Ascending aorta (tissue), 2 donors: ENCODE measurements around the gene RP9. TPM values are rescaled to one million over a fixed set of nuclear protein-coding genes. Genes with fewer than 3 reads are reported as not detected.
A peak's percentile ranks its signal among the peaks of the same experiment; 100 is the strongest.

Experiments
- DNase-seq, 2 donors: peaks; one replicate each; pipeline ENCODE4 v3.0.0-alpha.2; 2019; ENCODE audit warnings: low spot score in 2 of 2
- H3K27ac ChIP-seq, 2 donors: fragments of 200-600 bp; sonication (generic); one replicate each; pipeline ENCODE4 v1.5.1; 2016 to 2017; ENCODE audit warnings: mild to moderate bottlenecking in 1 of 2
- H3K27me3 ChIP-seq: fragments of 200-600 bp; sonication (generic); one replicate; pipeline ENCODE4 v1.5.1; 2017
- H3K36me3 ChIP-seq, 2 donors: fragments of 200-600 bp; sonication (generic); one replicate each; pipeline ENCODE4 v1.5.1; 2016
- H3K4me1 ChIP-seq, 2 donors: fragments of 200-600 bp; sonication (generic); one replicate each; pipeline ENCODE4 v1.5.1; 2016 to 2017; ENCODE audit warnings: mild to moderate bottlenecking in 1 of 2
- H3K4me3 ChIP-seq, 2 donors: fragments of 200-600 bp; sonication (generic); one replicate each; pipeline ENCODE4 v1.5.1; 2016 to 2017; ENCODE audit warnings: mild to moderate bottlenecking in 1 of 2
- H3K9me3 ChIP-seq, 2 donors: fragments of 200-600 bp; sonication (generic); one replicate each; pipeline ENCODE4 v1.5.1; 2016
- intact Hi-C: fragments of 100-400 bp; cut with DNase I; formaldehyde crosslinking; loops from one replicate; pipeline ENCODE4 v1.15.1; 2023
- total RNA-seq: library from RNA; depleted of rRNA; stranded (reverse); fragments of >200 nt; gene quantifications from one replicate; pipeline ENCODE4 v1.1.0, GENCODE V29; 2016
- TF ChIP-seq, protein P1 (sequence below), 3 experiments: fragments of 200-600 bp in 2 of 3; fragments of 450-650 bp in 1 of 3; sonication (generic) in 2 of 3; IDR thresholded peaks; one replicate each; pipeline ENCODE4 v1.5.1; 2016 to 2019; ENCODE audit warnings: antibody characterized with exemption in 3 of 3, mild to moderate bottlenecking in 1 of 3, moderate library complexity in 1 of 3

RP9 gene
- total RNA-seq, 1 donor from 2014 or later: 2.8 TPM

DNA sequence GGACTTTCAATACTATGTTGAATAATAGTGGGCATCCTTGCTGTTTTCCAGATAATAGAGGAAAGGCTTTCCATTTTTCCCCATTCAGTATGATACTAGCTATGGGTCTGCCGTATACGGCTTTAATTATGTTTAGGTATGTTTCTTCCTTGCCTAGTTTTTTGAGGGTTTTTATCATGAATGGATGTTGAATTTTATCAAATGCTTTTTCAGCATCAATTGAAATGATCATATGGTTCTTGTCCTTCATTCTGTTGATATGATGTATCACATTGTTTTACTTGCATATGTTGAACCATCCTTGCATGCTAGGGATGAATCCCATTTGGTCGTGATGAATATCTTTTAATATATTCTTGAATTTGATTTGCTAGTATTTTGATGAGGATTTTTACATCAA, 9.2 kb upstream of the RP9 start:
- H3K4me3 ChIP-seq: no peak overlapping the region
- H3K27me3 ChIP-seq: no peaks in the 10 kb centered on the region
- intact Hi-C loops: no loop called here
- H3K27ac ChIP-seq: no peak overlapping the region
- no peaks in the 10 kb centered on the region for H3K9me3 ChIP-seq
- H3K36me3 ChIP-seq: no peaks in the 10 kb centered on the region
- TF ChIP-seq, protein P1, sequence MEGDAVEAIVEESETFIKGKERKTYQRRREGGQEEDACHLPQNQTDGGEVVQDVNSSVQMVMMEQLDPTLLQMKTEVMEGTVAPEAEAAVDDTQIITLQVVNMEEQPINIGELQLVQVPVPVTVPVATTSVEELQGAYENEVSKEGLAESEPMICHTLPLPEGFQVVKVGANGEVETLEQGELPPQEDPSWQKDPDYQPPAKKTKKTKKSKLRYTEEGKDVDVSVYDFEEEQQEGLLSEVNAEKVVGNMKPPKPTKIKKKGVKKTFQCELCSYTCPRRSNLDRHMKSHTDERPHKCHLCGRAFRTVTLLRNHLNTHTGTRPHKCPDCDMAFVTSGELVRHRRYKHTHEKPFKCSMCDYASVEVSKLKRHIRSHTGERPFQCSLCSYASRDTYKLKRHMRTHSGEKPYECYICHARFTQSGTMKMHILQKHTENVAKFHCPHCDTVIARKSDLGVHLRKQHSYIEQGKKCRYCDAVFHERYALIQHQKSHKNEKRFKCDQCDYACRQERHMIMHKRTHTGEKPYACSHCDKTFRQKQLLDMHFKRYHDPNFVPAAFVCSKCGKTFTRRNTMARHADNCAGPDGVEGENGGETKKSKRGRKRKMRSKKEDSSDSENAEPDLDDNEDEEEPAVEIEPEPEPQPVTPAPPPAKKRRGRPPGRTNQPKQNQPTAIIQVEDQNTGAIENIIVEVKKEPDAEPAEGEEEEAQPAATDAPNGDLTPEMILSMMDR (IDR thresholded peaks at IDR 0.05): no peak
- no peaks in the 10 kb centered on the region for H3K4me1 ChIP-seq
- no peak for DNase-seq

DNA sequence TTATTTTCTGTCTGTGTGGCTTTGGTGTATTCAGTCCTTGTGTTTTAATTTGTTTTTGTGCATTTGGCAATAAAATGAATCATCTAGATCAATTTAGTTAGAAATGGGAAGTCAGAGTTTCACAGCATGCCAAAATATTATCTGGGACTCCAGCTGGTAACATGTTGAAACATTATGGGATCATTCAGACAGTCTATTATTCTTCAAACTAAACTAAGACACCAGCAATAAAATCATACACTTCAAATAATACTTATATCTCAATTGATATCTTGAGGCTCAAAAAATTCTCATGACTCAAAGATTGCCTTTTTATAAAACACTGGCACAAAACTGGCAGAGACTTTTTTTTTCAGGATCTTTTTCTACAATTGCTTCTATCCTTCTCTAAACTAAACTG, 5.8 kb upstream of the RP9 start:
- Histone ChIP-seq H3K27me3 (no peaks in the 10 kb centered on the region), H3K4me1 (no peaks in the 10 kb centered on the region), H3K9me3 (no peaks in the 10 kb centered on the region), H3K27ac (no peak overlapping the region), H3K36me3 (no peaks in the 10 kb centered on the region), H3K4me3 (no peak overlapping the region)
- TF ChIP-seq, protein P1 (IDR thresholded peaks at IDR 0.05): no peak
- no peak for DNase-seq
- intact Hi-C loops: no loop called here

DNA sequence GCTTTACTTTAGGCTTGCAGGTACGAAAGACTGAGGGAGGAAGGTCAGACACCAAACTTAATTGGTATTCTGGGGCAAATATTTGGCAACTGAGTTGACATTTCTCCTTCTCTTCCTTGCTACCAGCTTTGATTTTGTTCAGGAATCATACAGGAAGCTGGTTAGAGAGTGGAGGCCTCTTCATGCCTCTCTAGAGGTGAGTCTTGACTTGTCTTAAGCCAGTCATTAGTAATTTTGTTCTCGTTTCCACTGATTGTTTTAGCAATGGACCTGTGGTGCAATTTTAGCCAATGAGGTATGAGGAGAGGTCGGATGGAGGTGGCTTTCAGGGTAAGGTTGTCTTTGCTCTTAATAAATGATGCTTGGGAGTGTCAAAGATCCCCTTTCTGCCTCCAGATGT, 2.4 kb upstream of the RP9 start:
- no peak overlapping the region for H3K27ac ChIP-seq
- no peaks in the 10 kb centered on the region for H3K27me3 ChIP-seq
- H3K4me1 ChIP-seq: peaks cover 10 to 14% of the 10 kb centered on the region in 2 donors
- no peaks in the 10 kb centered on the region for H3K36me3 ChIP-seq
- no peak for DNase-seq
- intact Hi-C loops: no loop called here
- H3K9me3 ChIP-seq: no peaks in the 10 kb centered on the region
- no peak overlapping the region for H3K4me3 ChIP-seq
- TF ChIP-seq, protein P1 (IDR thresholded peaks at IDR 0.05): no peak

DNA sequence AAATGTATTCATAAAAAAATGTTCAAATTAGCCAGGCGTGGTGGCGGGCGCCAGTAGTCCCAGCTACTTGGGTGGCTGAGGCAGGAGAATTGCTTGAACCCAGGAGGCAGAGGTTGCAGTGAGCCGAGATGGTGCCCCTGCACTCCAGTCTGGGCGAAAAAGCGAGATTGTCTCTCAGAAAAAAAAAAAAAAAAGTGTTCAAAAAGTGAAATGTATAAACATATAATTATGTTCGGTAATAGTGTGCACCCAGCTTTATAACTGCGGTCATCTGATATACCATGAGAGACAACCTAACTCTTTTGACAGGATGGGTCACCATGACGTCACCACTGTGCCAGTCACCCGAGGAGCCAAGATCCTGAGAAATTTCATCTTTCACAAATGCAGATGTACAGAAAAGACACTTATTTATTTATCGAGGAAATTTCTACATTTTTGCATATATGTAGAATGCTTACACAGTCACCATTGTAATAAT, 594 bp upstream of the RP9 start:
- Histone ChIP-seq H3K4me1 (peaks cover 10 to 14% of the 10 kb centered on the region in 2 donors), H3K9me3 (no peaks in the 10 kb centered on the region), H3K36me3 (no peaks in the 10 kb centered on the region), H3K4me3 (peak overlapping the region; percentile 96 to 100), H3K27ac (peak overlapping the region in 1 of 2 donors; percentile 25), H3K27me3 (no peaks in the 10 kb centered on the region)
- TF ChIP-seq, protein P1 (IDR thresholded peaks at IDR 0.05): no peak
- DNase-seq: no peak
- intact Hi-C loops: loop anchor here (1.0 to 2.0 kb wide), 3 partner anchors 20 to 217 kb away; partner anchors contain the start of gene BBS9

DNA sequence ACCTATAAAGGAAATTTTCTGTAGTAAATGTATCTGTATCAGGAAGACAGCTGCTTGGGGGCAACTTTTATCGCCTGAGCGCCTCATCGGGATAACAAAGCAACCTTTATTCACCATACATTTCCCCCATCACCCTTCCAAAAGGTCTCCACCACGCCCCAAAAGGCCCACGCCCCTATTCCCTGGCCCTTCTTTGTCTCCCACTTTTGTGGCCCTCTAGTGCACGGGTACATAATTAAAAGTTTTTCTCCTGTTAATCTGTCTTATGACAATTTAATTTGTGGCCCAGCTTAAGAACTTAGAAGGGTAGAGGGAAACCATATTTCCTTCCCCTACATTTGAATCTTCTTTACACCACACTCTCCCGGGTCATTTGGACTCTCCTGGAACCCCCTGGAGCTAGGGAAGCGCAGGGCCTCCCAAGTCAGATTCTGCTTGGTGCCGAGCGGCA, 625 bp downstream of the RP9 start:
- H3K4me1 ChIP-seq: peaks cover 10 to 14% of the 10 kb centered on the region in 2 donors
- H3K9me3 ChIP-seq: no peaks in the 10 kb centered on the region
- H3K4me3 ChIP-seq: peak overlapping the region; percentile 96 to 100
- TF ChIP-seq, protein P1 (IDR thresholded peaks at IDR 0.05): no peak
- DNase-seq: no peak
- H3K27ac ChIP-seq: peak overlapping the region in 1 of 2 donors; percentile 81
- intact Hi-C loops: loop anchor here (1.0 to 2.0 kb wide), 3 partner anchors 21 to 216 kb away; partner anchors contain the start of gene BBS9
- H3K27me3 ChIP-seq: no peaks in the 10 kb centered on the region
- peaks cover 0 to under 1% of the 10 kb centered on the region in 2 donors for H3K36me3 ChIP-seq
